ACC112 (cell line): ENCODE measurements around the gene SMG5.
A peak's percentile ranks its signal among the peaks of the same experiment; 100 is the strongest.
"Not testable (repeated sequence)": the region's sequence is repeated elsewhere in the genome, so short reads cannot be mapped to it uniquely, and the experiment has no call there.

ENCODE experiments used
- H2AFZ ChIP-seq: fragments of 200-600 bp; sonication (generic); one replicate; pipeline ENCODE4 v1.6.0; 2017; ENCODE audit warnings: antibody characterized with exemption, low read length; ENCODE audit not compliant: unreplicated experiment
- H3K27ac ChIP-seq: fragments of 200-600 bp; sonication (generic); 2 replicates; pipeline ENCODE4 v1.5.1; 2014; ENCODE audit warnings: low read depth, mild to moderate bottlenecking, antibody characterized with exemption, low read length, moderate library complexity
- H3K27me3 ChIP-seq: fragments of 200-600 bp; sonication (generic); 2 replicates; pipeline ENCODE4 v1.6.1; 2014; ENCODE audit warnings: mild to moderate bottlenecking, antibody characterized with exemption, low read length, moderate library complexity, mixed read lengths; ENCODE audit not compliant: insufficient read depth
- H3K36me3 ChIP-seq: fragments of 200-600 bp; sonication (generic); 2 replicates; pipeline ENCODE4 v1.6.1; 2016; ENCODE audit warnings: mild to moderate bottlenecking, antibody characterized with exemption, low read length, moderate library complexity, mixed read lengths; ENCODE audit not compliant: insufficient read depth
- H3K4me1 ChIP-seq: fragments of 200-600 bp; sonication (generic); one replicate; pipeline ENCODE4 v1.6.1; 2016; ENCODE audit warnings: low read length, mixed read lengths; ENCODE audit not compliant: insufficient read depth, unreplicated experiment, control insufficient read depth
- H3K4me3 ChIP-seq: fragments of 200-600 bp; sonication (generic); 2 replicates; pipeline ENCODE4 v1.5.1; 2014; ENCODE audit warnings: mild to moderate bottlenecking, low read depth, low read length
- H3K79me2 ChIP-seq: fragments of 200-600 bp; sonication (generic); one replicate; pipeline ENCODE4 v1.6.0; 2016; ENCODE audit warnings: low read length; ENCODE audit not compliant: control insufficient read depth, unreplicated experiment, insufficient read depth

Gene SMG5

GRCh38 chr1:156216361-156217086 lies 66.1 kb downstream of the SMG5 start:
- H3K36me3 ChIP-seq, H3K27me3 ChIP-seq, H3K79me2 ChIP-seq, H3K4me3 ChIP-seq, H3K27ac ChIP-seq, H2AFZ ChIP-seq: not testable (repeated sequence)
- H3K4me1 ChIP-seq = peaks cover 17% of the 10 kb centered on the region

- Histone ChIP-seq H3K4me1 (peaks cover 17% of the 10 kb centered on the region), H3K4me3 (peak overlapping the region; percentile 95; the same call in 1 of the 2 replicates), H3K79me2 (peaks cover 6% of the 10 kb centered on the region), H3K27me3 (no peaks in the 10 kb centered on the region), H2AFZ (no peak overlapping the region), H3K27ac (peak overlapping the region; percentile 96), H3K36me3 (no peaks in the 10 kb centered on the region)
Observed at GRCh38 chr1:156214024-156214748, 68.4 kb downstream of the SMG5 start.

- peaks cover 4% of the 10 kb centered on the region for H3K79me2 ChIP-seq
- peak overlapping the region; percentile 96 for H3K27ac ChIP-seq
- H3K4me3 ChIP-seq = peak overlapping the region; percentile 95
- H2AFZ ChIP-seq = peak overlapping the region; percentile 72
- H3K36me3 ChIP-seq = no peaks in the 10 kb centered on the region
- no peaks in the 10 kb centered on the region for H3K27me3 ChIP-seq
- H3K4me1 ChIP-seq = peaks cover 17% of the 10 kb centered on the region
Observed at GRCh38 chr1:156213644-156213966, 69.0 kb downstream of the SMG5 start.

- H2AFZ ChIP-seq = peak within 1 kb of the TSS; percentile 99
Observed at GRCh38 chr1:156212833-156213643, 69.6 kb downstream of the SMG5 start, which contains the start of gene PMF1. PMF1 (plus strand) TSS chr1:156213007; CDS start chr1:156213016, 9 bp downstream.

GRCh38 chr1:156212130-156212529 lies 70.5 kb downstream of the SMG5 start:
- Histone ChIP-seq H3K4me3 (peak overlapping the region; percentile 95), H3K36me3 (no peaks in the 10 kb centered on the region), H2AFZ (no peak overlapping the region), H3K27ac (peak overlapping the region; percentile 96), H3K4me1 (peaks cover 5% of the 10 kb centered on the region), H3K27me3 (no peaks in the 10 kb centered on the region), H3K79me2 (peaks cover 4% of the 10 kb centered on the region)

More at GRCh38 chr1:156212833-156213643, 69.6 kb downstream of the SMG5 start, which contains the start of gene PMF1:
- Histone ChIP-seq H3K4me1 (peaks cover 14% of the 10 kb centered on the region), H3K79me2 (peaks cover 4% of the 10 kb centered on the region), H3K27ac (peak within 1 kb of the TSS; percentile 96), H3K4me3 (peak within 1 kb of the TSS; percentile 95), H3K36me3 (no peaks in the 10 kb centered on the region), H3K27me3 (no peaks in the 10 kb centered on the region)

- no peaks in the 10 kb centered on the region for H3K27me3 ChIP-seq
- peaks cover 4% of the 10 kb centered on the region for H3K79me2 ChIP-seq
- peaks cover 5% of the 10 kb centered on the region for H3K4me1 ChIP-seq
- no peak overlapping the region for H2AFZ ChIP-seq
- H3K27ac ChIP-seq = no peak overlapping the region
- H3K36me3 ChIP-seq = no peaks in the 10 kb centered on the region
- no peak overlapping the region for H3K4me3 ChIP-seq
Observed at GRCh38 chr1:156211243-156211642, 71.4 kb downstream of the SMG5 start.

- peaks cover 22% of the 10 kb centered on the region for H3K79me2 ChIP-seq
- H3K36me3 ChIP-seq = no peaks in the 10 kb centered on the region
- no peak overlapping the region for H2AFZ ChIP-seq
- no peak overlapping the region for H3K4me3 ChIP-seq
- H3K27ac ChIP-seq = no peak overlapping the region
- no peaks in the 10 kb centered on the region for H3K27me3 ChIP-seq
- peaks cover 9% of the 10 kb centered on the region for H3K4me1 ChIP-seq
Observed at GRCh38 chr1:156204686-156205085, 77.9 kb downstream of the SMG5 start.

GRCh38 chr1:156203331-156203730 lies 79.3 kb downstream of the SMG5 start:
- Histone ChIP-seq H3K4me1 (peaks cover 9% of the 10 kb centered on the region), H3K27ac (peak overlapping the region; percentile 39), H3K36me3 (no peaks in the 10 kb centered on the region), H3K4me3 (no peak overlapping the region), H3K79me2 (peaks cover 26% of the 10 kb centered on the region), H3K27me3 (no peaks in the 10 kb centered on the region), H2AFZ (no peak overlapping the region)

GRCh38 chr1:156200044-156200443 lies 82.6 kb downstream of the SMG5 start:
- H3K27ac ChIP-seq = no peak overlapping the region
- no peaks in the 10 kb centered on the region for H3K36me3 ChIP-seq
- no peak overlapping the region for H2AFZ ChIP-seq
- peaks cover 9% of the 10 kb centered on the region for H3K4me1 ChIP-seq
- H3K79me2 ChIP-seq = peaks cover 50% of the 10 kb centered on the region
- H3K27me3 ChIP-seq = no peaks in the 10 kb centered on the region
- H3K4me3 ChIP-seq = no peak overlapping the region
